Measurements from ENCODE around the gene GPR151.

The GPR151 gene

GRCh38 chr5:146507428-146507827, 8.6 kb downstream of the GPR151 start:
- H3K36me3 ChIP-seq (ENCODE audit: control insufficient read depth, low read length): peaks cover 91% of the 10 kb centered on the region
- no peak overlapping the region for H3K4me2 ChIP-seq (ENCODE audit: low read length)
- H3K27ac ChIP-seq (ENCODE audit: low read depth, low read length): no peak overlapping the region
- H4K20me1 ChIP-seq (ENCODE audit: control insufficient read depth, insufficient read depth, low read depth, low read length): no peaks in the 10 kb centered on the region
- TF ChIP-seq EZH2phosphoT487 (IDR thresholded peaks at IDR 0.05; ENCODE audit: borderline replicate concordance, low read length) (no peak), CTCF (IDR thresholded peaks at IDR 0.05; ENCODE audit: low read depth, low read length, poor library complexity, severe bottlenecking) (no peak)
- no peaks in the 10 kb centered on the region for H3K9me2 ChIP-seq (replicated peaks; ENCODE audit: control insufficient read depth, low read length)
- H3K27me3 ChIP-seq (ENCODE audit: control insufficient read depth, low read length): no peaks in the 10 kb centered on the region
- no peaks in the 10 kb centered on the region for H3K9me3 ChIP-seq (ENCODE audit: control insufficient read depth, insufficient read depth, low read length)
- no peaks in the 10 kb centered on the region for H3K4me1 ChIP-seq (ENCODE audit: control insufficient read depth, low read length)
- no peak overlapping the region for H3K4me3 ChIP-seq (ENCODE audit: low read length)
- H3K79me2 ChIP-seq (ENCODE audit: control insufficient read depth, low read length): no peaks in the 10 kb centered on the region
- H3F3A ChIP-seq (ENCODE audit: control insufficient read depth, insufficient read depth): peaks cover 9% of the 10 kb centered on the region

DNA sequence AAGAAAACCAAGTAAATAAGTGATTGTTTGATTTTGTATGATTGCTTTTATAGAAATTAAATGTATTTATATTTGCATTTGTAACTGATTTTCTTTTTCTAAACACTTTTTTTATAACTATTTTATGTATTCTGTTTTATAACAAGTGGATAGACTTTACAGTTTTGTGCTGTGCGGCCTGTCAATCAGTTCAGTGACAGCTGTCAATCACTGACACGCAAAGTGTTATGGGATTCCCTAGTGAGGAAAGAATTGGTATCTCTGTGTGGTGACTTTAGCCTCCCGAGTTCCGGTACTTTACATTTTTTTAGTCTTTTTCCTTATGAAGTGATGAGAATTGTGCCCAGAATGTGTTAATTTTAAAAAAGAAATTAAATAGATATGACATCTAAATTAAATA, 16.3 kb downstream of the GPR151 start:
- no peak overlapping the region for H3K4me2 ChIP-seq (ENCODE audit: low read length)
- peaks cover 12% of the 10 kb centered on the region for H3K79me2 ChIP-seq (ENCODE audit: control insufficient read depth, low read length)
- no peaks in the 10 kb centered on the region for H3K27me3 ChIP-seq (ENCODE audit: control insufficient read depth, low read length)
- no peaks in the 10 kb centered on the region for H3K9me2 ChIP-seq (replicated peaks; ENCODE audit: control insufficient read depth, low read length)
- no peak overlapping the region for H3K4me3 ChIP-seq (ENCODE audit: low read length)
- H4K20me1 ChIP-seq (ENCODE audit: control insufficient read depth, insufficient read depth, low read depth, low read length): no peaks in the 10 kb centered on the region
- no peak overlapping the region for H3K27ac ChIP-seq (ENCODE audit: low read depth, low read length)
- peaks cover 86% of the 10 kb centered on the region for H3K36me3 ChIP-seq (ENCODE audit: control insufficient read depth, low read length)
- peaks cover 7% of the 10 kb centered on the region for H3F3A ChIP-seq (ENCODE audit: control insufficient read depth, insufficient read depth)
- TF ChIP-seq CTCF (IDR thresholded peaks at IDR 0.05; ENCODE audit: low read depth, low read length, poor library complexity, severe bottlenecking): no peak
- no peak for TF ChIP-seq EZH2phosphoT487 (IDR thresholded peaks at IDR 0.05; ENCODE audit: borderline replicate concordance, low read length)
- no peaks in the 10 kb centered on the region for H3K9me3 ChIP-seq (ENCODE audit: control insufficient read depth, insufficient read depth, low read length)
- H3K4me1 ChIP-seq (ENCODE audit: control insufficient read depth, low read length): no peaks in the 10 kb centered on the region

DNA sequence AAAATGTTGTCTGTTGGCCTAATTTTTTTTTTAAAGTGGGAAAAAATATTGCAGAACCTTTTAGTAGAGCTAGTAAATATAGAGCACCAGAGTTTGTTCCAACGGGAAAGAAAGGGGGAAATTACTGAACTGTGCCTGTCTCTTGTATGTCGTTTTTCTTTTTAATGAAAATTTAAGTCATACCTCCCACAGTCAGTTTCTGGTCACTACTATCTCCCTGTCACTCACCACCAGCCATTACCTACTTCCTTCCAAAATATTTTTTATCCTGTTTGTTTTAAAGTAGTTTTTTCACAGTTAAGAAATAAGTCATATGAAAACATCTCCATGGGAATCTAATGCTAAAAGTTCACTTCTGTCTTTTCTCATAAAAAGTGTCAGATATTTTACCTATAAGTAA, 21.3 kb downstream of the GPR151 start:
- Histone ChIP-seq H4K20me1 (ENCODE audit: control insufficient read depth, insufficient read depth, low read depth, low read length) (0 out of 2 replicates have a peak, but pooled peaks cover 5% of the 10 kb centered on the region), H3K9me3 (ENCODE audit: control insufficient read depth, insufficient read depth, low read length) (no peaks in the 10 kb centered on the region), H3K4me3 (ENCODE audit: low read length) (no peak overlapping the region), H3K36me3 (ENCODE audit: control insufficient read depth, low read length) (peaks cover 80% of the 10 kb centered on the region), H3K9me2 (replicated peaks; ENCODE audit: control insufficient read depth, low read length) (no peaks in the 10 kb centered on the region), H3K4me2 (ENCODE audit: low read length) (no peak overlapping the region), H3K4me1 (ENCODE audit: control insufficient read depth, low read length) (no peaks in the 10 kb centered on the region), H3K79me2 (ENCODE audit: control insufficient read depth, low read length) (peaks cover 17% of the 10 kb centered on the region), H3K27ac (ENCODE audit: low read depth, low read length) (no peak overlapping the region), H3F3A (ENCODE audit: control insufficient read depth, insufficient read depth) (peaks cover 7% of the 10 kb centered on the region), H3K27me3 (ENCODE audit: control insufficient read depth, low read length) (no peaks in the 10 kb centered on the region)
- TF ChIP-seq EZH2phosphoT487 (IDR thresholded peaks at IDR 0.05; ENCODE audit: borderline replicate concordance, low read length) (no peak), CTCF (IDR thresholded peaks at IDR 0.05; ENCODE audit: low read depth, low read length, poor library complexity, severe bottlenecking) (no peak)

Measured in DOHH2 (cell line).